Glutamatergic neuron (in vitro differentiated cells): ENCODE data around the gene TCL1B. TPM values are rescaled to one million over a fixed set of nuclear protein-coding genes. Genes with fewer than 3 reads are reported as not detected.

Source experiments
- DNase-seq: peaks from one replicate; pipeline ENCODE4 v3.0.0; 2022
- H3K27ac Mint-ChIP-seq: one replicate; pipeline ENCODE4 v1.8.0; 2020; ENCODE audit warnings: mild to moderate bottlenecking, mixed read lengths, inconsistent platforms; ENCODE audit not compliant: unreplicated experiment
- H3K27me3 Mint-ChIP-seq: one replicate; pipeline ENCODE4 v1.8.0; 2020; ENCODE audit warnings: mild to moderate bottlenecking, moderate library complexity, mixed read lengths, inconsistent platforms; ENCODE audit not compliant: unreplicated experiment
- H3K36me3 Mint-ChIP-seq: one replicate; pipeline ENCODE4 v1.8.0; 2020; ENCODE audit warnings: mild to moderate bottlenecking, mixed read lengths, inconsistent platforms; ENCODE audit not compliant: unreplicated experiment
- H3K4me1 Mint-ChIP-seq: one replicate; pipeline ENCODE4 v1.8.0; 2020; ENCODE audit warnings: mild to moderate bottlenecking, low read depth, mixed read lengths, inconsistent platforms; ENCODE audit not compliant: unreplicated experiment
- H3K4me3 Mint-ChIP-seq: one replicate; pipeline ENCODE4 v1.8.0; 2020; ENCODE audit warnings: mild to moderate bottlenecking, mixed read lengths, inconsistent platforms; ENCODE audit not compliant: unreplicated experiment
- H3K9me3 Mint-ChIP-seq: one replicate; pipeline ENCODE4 v1.8.0; 2020; ENCODE audit warnings: mild to moderate bottlenecking, moderate library complexity, mixed read lengths, inconsistent platforms; ENCODE audit not compliant: unreplicated experiment
- total RNA-seq: library from RNA; stranded (reverse); fragmentation: NEBNext Ultra II Directional; extraction: Animal tissue kit (Norgen Biotek cat#: 25700); gene quantifications from one replicate; pipeline ENCODE4 v1.2.1, GENCODE V29; 2021; ENCODE audit not compliant: unreplicated experiment
- TF ChIP-seq, protein P1 (sequence below): fragments of 200-600 bp; sonication (generic); IDR thresholded peaks from one replicate; pipeline ENCODE4 v1.5.0; 2021; ENCODE audit not compliant: partially characterized antibody, unreplicated experiment

TCL1B gene
- total RNA-seq, 1 donor from 2014 or later, result not detected

DNA sequence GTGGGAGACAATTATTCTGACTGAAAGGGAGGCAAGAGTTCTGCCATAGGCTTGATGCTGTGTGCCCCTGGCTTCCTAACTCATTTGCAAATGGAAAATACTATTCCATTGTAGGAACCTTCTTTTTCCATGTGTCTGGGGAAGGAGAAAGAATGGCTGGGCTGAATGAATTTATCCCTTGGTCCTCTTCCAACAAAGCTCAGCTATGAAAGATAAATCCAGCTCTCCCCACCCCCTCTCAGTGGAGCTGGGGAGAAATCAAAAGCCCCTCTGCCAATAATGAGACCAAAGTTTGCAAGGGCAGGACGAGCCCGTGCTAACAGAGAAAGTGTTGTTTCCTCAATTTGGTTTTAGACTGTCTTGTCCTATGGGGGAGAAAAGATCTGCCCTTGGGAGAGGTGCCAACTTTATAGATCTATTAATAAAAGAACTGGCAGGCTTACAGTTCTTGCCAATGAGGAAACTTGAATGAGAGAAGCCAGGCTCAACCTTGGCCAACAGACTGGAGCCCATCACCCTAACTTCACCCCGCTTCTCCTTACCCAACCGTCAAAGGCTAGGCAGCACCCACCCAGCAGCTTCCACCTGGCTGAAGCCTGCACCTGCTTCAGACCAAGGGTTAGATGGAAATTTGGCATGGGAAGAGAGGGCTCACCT lies 8.9 kb upstream of the TCL1B start:
- H3K4me3 Mint-ChIP-seq, result no peak overlapping the region
- H3K36me3 Mint-ChIP-seq, result no peaks in the 10 kb centered on the region
- peaks cover 6% of the 10 kb centered on the region for H3K4me1 Mint-ChIP-seq
- H3K9me3 Mint-ChIP-seq, result no peaks in the 10 kb centered on the region
- DNase-seq, result no peak
- TF ChIP-seq, protein P1, sequence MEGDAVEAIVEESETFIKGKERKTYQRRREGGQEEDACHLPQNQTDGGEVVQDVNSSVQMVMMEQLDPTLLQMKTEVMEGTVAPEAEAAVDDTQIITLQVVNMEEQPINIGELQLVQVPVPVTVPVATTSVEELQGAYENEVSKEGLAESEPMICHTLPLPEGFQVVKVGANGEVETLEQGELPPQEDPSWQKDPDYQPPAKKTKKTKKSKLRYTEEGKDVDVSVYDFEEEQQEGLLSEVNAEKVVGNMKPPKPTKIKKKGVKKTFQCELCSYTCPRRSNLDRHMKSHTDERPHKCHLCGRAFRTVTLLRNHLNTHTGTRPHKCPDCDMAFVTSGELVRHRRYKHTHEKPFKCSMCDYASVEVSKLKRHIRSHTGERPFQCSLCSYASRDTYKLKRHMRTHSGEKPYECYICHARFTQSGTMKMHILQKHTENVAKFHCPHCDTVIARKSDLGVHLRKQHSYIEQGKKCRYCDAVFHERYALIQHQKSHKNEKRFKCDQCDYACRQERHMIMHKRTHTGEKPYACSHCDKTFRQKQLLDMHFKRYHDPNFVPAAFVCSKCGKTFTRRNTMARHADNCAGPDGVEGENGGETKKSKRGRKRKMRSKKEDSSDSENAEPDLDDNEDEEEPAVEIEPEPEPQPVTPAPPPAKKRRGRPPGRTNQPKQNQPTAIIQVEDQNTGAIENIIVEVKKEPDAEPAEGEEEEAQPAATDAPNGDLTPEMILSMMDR, result no peak
- no peak overlapping the region for H3K27ac Mint-ChIP-seq
- no peaks in the 10 kb centered on the region for H3K27me3 Mint-ChIP-seq

DNA sequence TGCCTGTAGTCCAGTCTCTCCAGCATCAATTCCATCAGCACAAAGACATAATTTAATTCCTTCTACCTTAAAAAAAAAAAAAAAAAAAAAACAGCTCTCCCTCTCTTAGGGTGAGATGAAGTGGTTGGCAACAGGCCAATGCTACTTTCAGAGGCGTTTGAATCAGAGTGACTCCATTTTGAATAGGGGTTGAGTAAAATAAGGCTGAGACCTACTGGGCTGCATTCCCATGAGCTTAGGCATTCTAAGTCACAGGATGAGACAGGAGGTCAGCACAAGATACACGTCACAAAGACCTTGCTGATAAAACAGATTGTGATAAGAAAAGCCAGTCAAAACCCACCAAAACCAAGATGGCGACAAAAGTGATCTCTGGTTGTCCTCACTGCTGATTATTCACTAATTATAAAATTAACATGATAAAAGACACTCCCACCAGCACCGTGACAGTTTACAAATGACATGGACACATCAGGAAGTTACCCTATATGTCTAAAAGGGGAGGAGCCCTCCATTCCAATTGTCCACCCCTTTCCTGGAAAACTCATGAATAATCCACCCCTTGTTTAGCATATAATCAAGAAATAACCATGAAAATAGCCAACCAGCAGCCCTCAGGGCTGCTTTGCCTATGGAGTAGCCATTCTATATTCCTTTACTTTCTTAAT lies 6.9 kb upstream of the TCL1B start:
- TF ChIP-seq, protein P1, result no peak
- peaks cover 6% of the 10 kb centered on the region for H3K4me1 Mint-ChIP-seq
- no peaks in the 10 kb centered on the region for H3K9me3 Mint-ChIP-seq
- H3K4me3 Mint-ChIP-seq, result no peak overlapping the region
- no peak for DNase-seq
- H3K27me3 Mint-ChIP-seq, result no peaks in the 10 kb centered on the region
- H3K36me3 Mint-ChIP-seq, result no peaks in the 10 kb centered on the region
- H3K27ac Mint-ChIP-seq, result no peak overlapping the region

DNA sequence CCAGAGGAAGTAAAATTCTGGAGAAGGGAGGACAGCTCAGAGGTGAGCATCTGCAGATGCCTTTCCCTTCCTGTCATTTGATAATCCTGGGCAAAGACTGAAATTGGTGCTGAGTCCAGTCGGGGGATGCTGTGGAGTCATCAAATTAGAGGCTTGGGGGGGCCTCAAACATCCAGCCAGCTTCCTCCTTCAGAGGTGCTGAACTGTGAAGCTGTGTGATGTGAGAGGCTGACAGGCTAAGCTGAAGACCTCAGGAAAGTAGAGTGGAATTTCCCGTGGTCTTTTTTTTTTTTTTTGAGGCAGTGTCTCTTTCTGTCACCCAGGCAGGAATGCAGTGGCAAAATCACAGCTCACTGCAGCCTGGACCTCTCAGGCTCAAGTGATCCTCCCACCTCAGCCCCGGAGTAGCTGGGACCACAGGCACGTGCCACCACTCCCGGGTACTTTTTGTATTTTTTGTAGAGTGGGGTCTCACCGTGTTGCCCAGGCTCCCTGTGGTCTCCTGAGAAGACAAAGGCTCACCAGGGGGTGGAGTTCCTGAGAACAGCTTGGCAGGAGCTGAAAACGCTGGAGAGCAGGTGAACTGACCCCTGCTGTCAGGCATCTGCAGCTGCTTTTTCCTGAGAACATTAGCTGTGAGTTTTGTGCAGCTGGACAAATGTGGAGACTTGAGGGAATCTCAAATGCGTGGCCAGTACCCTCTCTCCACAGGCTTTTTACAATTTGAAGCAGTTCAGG lies 6.1 kb upstream of the TCL1B start:
- H3K27ac Mint-ChIP-seq, result peak overlapping the region; percentile 48
- no peaks in the 10 kb centered on the region for H3K9me3 Mint-ChIP-seq
- no peak for DNase-seq
- H3K4me1 Mint-ChIP-seq, result peaks cover 6% of the 10 kb centered on the region
- TF ChIP-seq, protein P1, result no peak
- no peaks in the 10 kb centered on the region for H3K27me3 Mint-ChIP-seq
- no peak overlapping the region for H3K4me3 Mint-ChIP-seq
- no peaks in the 10 kb centered on the region for H3K36me3 Mint-ChIP-seq

DNA sequence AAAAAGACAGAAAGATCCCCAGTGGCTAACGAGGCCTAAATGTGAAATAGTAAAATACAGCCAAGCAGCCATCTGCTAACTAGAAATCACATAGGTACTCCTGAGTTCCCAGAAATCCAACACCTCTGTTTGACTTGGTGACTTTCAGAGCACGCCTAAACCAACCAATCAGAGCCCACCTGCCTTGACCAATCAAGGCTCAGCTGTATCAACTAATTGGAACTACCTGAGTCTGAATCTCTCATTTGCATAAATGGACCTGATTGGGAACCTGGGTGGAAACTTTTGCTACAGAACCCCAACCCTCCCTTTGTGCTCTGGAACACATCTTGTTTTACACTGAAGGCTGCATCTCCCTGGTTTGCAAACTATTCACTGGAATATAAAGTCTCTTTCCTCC lies 5.1 kb upstream of the TCL1B start:
- no peak overlapping the region for H3K27ac Mint-ChIP-seq
- peaks cover 2% of the 10 kb centered on the region for H3K4me1 Mint-ChIP-seq
- no peak for DNase-seq
- no peak overlapping the region for H3K4me3 Mint-ChIP-seq
- no peaks in the 10 kb centered on the region for H3K9me3 Mint-ChIP-seq
- H3K27me3 Mint-ChIP-seq, result no peaks in the 10 kb centered on the region
- TF ChIP-seq, protein P1, result no peak
- no peaks in the 10 kb centered on the region for H3K36me3 Mint-ChIP-seq

DNA sequence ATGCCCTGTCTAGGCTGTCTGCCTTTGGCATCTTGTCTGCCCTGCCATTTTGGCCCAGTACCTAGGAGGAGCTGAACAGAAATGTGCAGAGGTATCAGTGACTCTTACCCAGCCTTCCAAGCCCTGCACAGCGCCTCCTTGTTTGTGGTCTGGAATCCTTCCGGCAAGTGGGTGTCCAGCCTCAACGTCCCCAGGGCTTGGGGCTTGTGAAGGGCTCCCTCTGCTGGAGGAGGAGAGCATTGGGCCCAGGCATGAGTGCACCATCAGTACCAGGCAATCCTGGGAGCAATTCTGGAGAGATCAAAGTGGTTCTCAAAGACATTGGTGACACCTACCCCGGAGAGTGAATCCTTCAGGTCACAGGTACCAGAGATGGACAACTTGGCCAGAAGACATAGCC lies 2.4 kb upstream of the TCL1B start:
- DNase-seq, result no peak
- Mint-ChIP-seq H3K4me1 (peaks cover 2% of the 10 kb centered on the region), H3K36me3 (no peaks in the 10 kb centered on the region), H3K27ac (no peak overlapping the region), H3K27me3 (no peaks in the 10 kb centered on the region), H3K4me3 (no peak overlapping the region), H3K9me3 (no peaks in the 10 kb centered on the region)
- TF ChIP-seq, protein P1, result peak; percentile 30
